Suprapubic skin (tissue), 4 donors: ENCODE data around the gene PHGDH. TPM values are rescaled to one million over a fixed set of nuclear protein-coding genes. Genes with fewer than 3 reads are reported as not detected.

ENCODE experiments used
- DNase-seq, 2 donors: peaks; one replicate each; pipeline ENCODE4 v3.0.0-alpha.2; 2019; ENCODE audit warnings: low spot score in 2 of 2
- H3K27ac ChIP-seq: fragments of 200-600 bp; sonication (generic); one replicate; pipeline ENCODE4 v1.5.1; 2019
- H3K27me3 ChIP-seq: fragments of 200-600 bp; sonication (generic); one replicate; pipeline ENCODE4 v1.5.1; 2019
- H3K36me3 ChIP-seq: fragments of 200-600 bp; sonication (generic); one replicate; pipeline ENCODE4 v1.5.1; 2019
- H3K4me1 ChIP-seq: fragments of 200-600 bp; sonication (generic); one replicate; pipeline ENCODE4 v1.5.1; 2019
- H3K4me3 ChIP-seq: fragments of 200-600 bp; sonication (generic); one replicate; pipeline ENCODE4 v1.5.1; 2019; ENCODE audit warnings: mild to moderate bottlenecking
- H3K9me3 ChIP-seq: fragments of 200-600 bp; sonication (generic); one replicate; pipeline ENCODE4 v1.5.1; 2019
- CTCF ChIP-seq, 2 donors: fragments of 200-600 bp in 1 of 2; fragments of 450-650 bp in 1 of 2; sonication (generic) in 1 of 2; IDR thresholded peaks; one replicate each; pipeline ENCODE4 v1.5.1; 2016 to 2019; ENCODE audit warnings: antibody characterized with exemption in 2 of 2, mild to moderate bottlenecking in 1 of 2, moderate library complexity in 1 of 2
- EP300 ChIP-seq: sonication (generic); formaldehyde crosslinking; IDR thresholded peaks from one replicate; pipeline ENCODE4 v1.6.1; 2017; ENCODE audit warnings: antibody characterized with exemption
- POLR2A ChIP-seq, 2 donors: fragments of 450-650 bp; IDR thresholded peaks; one replicate each; pipeline ENCODE4 v1.6.1; 2017; ENCODE audit warnings: antibody characterized with exemption in 2 of 2, mild to moderate bottlenecking in 2 of 2, moderate library complexity in 2 of 2
- POLR2AphosphoS5 ChIP-seq, 3 donors: sonication (generic); formaldehyde crosslinking; IDR thresholded peaks; one replicate each; pipeline ENCODE4 v1.6.1; 2017; ENCODE audit warnings: antibody characterized with exemption in 3 of 3
- WGBS: methylation state at CpG from one replicate; pipeline ENCODE4 v1.1.5; 2018; 5-methylcytosine and 5-hydroxymethylcytosine counted together
- total RNA-seq, 4 donors: library from RNA; depleted of rRNA; stranded (reverse); fragments of >200 nt; gene quantifications; one replicate each; pipeline ENCODE4 v1.1.0, GENCODE V29; 2016

Gene PHGDH
- total RNA-seq, 4 donors from 2014 or later = 81.3 to 130 (median 100.0) TPM

GRCh38 chr1:119676571-119677206, 35.0 kb upstream of the PHGDH start:
- no peaks in the 10 kb centered on the region for H3K9me3 ChIP-seq
- TF ChIP-seq CTCF (IDR thresholded peaks at IDR 0.05) (no peak), EP300 (no peak), POLR2A (IDR thresholded peaks at IDR 0.05) (no peak), POLR2AphosphoS5 (IDR thresholded peaks at IDR 0.05) (no peak)
- H3K27ac ChIP-seq = no peak overlapping the region
- peak; percentile 70 to 79 for DNase-seq
- H3K4me1 ChIP-seq = peaks cover 21% of the 10 kb centered on the region
- H3K27me3 ChIP-seq = no peaks in the 10 kb centered on the region
- no peaks in the 10 kb centered on the region for H3K36me3 ChIP-seq
- WGBS = 84% methylated on average over 8 of the region's 8 CpGs
- H3K4me3 ChIP-seq = no peak overlapping the region

GRCh38 chr1:119679223-119679622, 32.5 kb upstream of the PHGDH start:
- no peak for DNase-seq
- WGBS = 96% methylated on average over 1 of the region's 1 CpG
- H3K4me1 ChIP-seq = peaks cover 26% of the 10 kb centered on the region

GRCh38 chr1:119680193-119680592, 31.5 kb upstream of the PHGDH start:
- H3K27me3 ChIP-seq = no peaks in the 10 kb centered on the region
- WGBS = 92% methylated on average over 3 of the region's 3 CpGs
- no peak for DNase-seq
- H3K27ac ChIP-seq = no peak overlapping the region
- H3K36me3 ChIP-seq = no peaks in the 10 kb centered on the region
- TF ChIP-seq POLR2AphosphoS5 (IDR thresholded peaks at IDR 0.05) = no peak
- TF ChIP-seq CTCF (IDR thresholded peaks at IDR 0.05) = no peak
- no peak for TF ChIP-seq EP300
- no peak for TF ChIP-seq POLR2A (IDR thresholded peaks at IDR 0.05)
- no peaks in the 10 kb centered on the region for H3K9me3 ChIP-seq
- H3K4me3 ChIP-seq = no peak overlapping the region
- peaks cover 22% of the 10 kb centered on the region for H3K4me1 ChIP-seq

More at GRCh38 chr1:119679223-119679622, 32.5 kb upstream of the PHGDH start:
- H3K36me3 ChIP-seq = no peaks in the 10 kb centered on the region
- H3K9me3 ChIP-seq = no peaks in the 10 kb centered on the region
- H3K27ac ChIP-seq = no peak overlapping the region
- H3K27me3 ChIP-seq = no peaks in the 10 kb centered on the region
- H3K4me3 ChIP-seq = no peak overlapping the region
- TF ChIP-seq POLR2A (IDR thresholded peaks at IDR 0.05) = no peak
- TF ChIP-seq CTCF (IDR thresholded peaks at IDR 0.05) = no peak
- no peak for TF ChIP-seq EP300
- TF ChIP-seq POLR2AphosphoS5 (IDR thresholded peaks at IDR 0.05) = no peak

- H3K4me1 ChIP-seq = peaks cover 18% of the 10 kb centered on the region
- no peak for DNase-seq
- no peaks in the 10 kb centered on the region for H3K36me3 ChIP-seq
- no peaks in the 10 kb centered on the region for H3K27me3 ChIP-seq
- TF ChIP-seq EP300 = no peak
- no peak for TF ChIP-seq CTCF (IDR thresholded peaks at IDR 0.05)
- no peak for TF ChIP-seq POLR2A (IDR thresholded peaks at IDR 0.05)
- TF ChIP-seq POLR2AphosphoS5 (IDR thresholded peaks at IDR 0.05) = no peak
- WGBS = 83% methylated on average over 2 of the region's 2 CpGs
- no peaks in the 10 kb centered on the region for H3K9me3 ChIP-seq
- H3K4me3 ChIP-seq = no peak overlapping the region
- no peak overlapping the region for H3K27ac ChIP-seq
Measured at GRCh38 chr1:119680723-119681122, 31.0 kb upstream of the PHGDH start.

GRCh38 chr1:119681560-119681959, 30.2 kb upstream of the PHGDH start:
- no peaks in the 10 kb centered on the region for H3K36me3 ChIP-seq
- DNase-seq = no peak
- no peak for TF ChIP-seq POLR2AphosphoS5 (IDR thresholded peaks at IDR 0.05)
- no peak for TF ChIP-seq CTCF (IDR thresholded peaks at IDR 0.05)
- TF ChIP-seq POLR2A (IDR thresholded peaks at IDR 0.05) = no peak
- TF ChIP-seq EP300 = no peak
- H3K27ac ChIP-seq = no peak overlapping the region
- peaks cover 23% of the 10 kb centered on the region for H3K4me1 ChIP-seq
- no peaks in the 10 kb centered on the region for H3K27me3 ChIP-seq
- no peak overlapping the region for H3K4me3 ChIP-seq
- 92% methylated on average over 2 of the region's 2 CpGs for WGBS
- no peaks in the 10 kb centered on the region for H3K9me3 ChIP-seq
